ENCODE measurements around the gene NRCAM.

DNA sequence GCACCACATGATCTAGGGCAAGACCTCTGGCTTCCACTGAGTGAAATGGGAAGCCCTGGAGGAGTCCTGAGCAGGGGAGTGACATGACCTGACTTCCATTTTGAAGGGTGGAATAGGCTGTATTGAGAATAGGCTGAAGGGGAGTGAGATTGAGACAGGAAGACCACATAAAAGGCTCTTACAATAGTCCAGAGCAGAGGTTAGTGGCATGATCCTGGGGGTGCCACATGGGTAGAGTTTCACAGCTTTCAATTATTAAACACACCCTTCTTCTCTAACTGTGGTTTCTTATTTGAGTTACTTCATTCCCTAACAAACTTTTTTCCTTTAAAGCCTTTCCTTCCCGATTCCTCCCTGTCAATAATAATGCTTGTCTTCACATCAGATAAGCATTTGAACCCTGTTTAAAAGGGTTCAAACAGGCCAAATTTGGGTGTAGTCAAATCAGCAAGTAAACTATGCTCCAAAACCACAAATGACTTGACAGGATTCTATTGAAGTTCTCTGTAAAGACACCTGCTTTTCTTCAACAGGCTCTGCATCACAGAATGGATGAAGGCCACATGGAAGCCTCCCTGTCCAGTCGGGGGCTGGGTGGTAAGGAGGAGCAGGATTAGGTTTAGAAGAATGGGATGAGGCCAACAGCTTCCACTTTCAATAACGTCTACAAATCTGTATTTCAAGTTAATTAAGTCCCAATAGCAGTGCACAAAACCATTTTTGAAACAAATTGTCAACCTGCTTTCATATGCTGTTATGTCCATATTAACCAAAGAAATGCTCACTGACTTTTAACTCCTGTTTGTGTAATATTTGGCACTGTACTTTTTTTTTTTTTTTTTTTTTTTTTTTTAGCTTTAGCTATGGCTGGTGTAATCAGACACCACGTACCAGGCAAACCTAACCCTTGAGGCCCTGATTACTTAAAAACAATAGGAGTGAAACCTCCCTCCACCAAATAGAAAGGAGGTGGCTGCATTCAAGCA lies 131.9 kb downstream of the NRCAM start:
- TF ChIP-seq, protein P1, sequence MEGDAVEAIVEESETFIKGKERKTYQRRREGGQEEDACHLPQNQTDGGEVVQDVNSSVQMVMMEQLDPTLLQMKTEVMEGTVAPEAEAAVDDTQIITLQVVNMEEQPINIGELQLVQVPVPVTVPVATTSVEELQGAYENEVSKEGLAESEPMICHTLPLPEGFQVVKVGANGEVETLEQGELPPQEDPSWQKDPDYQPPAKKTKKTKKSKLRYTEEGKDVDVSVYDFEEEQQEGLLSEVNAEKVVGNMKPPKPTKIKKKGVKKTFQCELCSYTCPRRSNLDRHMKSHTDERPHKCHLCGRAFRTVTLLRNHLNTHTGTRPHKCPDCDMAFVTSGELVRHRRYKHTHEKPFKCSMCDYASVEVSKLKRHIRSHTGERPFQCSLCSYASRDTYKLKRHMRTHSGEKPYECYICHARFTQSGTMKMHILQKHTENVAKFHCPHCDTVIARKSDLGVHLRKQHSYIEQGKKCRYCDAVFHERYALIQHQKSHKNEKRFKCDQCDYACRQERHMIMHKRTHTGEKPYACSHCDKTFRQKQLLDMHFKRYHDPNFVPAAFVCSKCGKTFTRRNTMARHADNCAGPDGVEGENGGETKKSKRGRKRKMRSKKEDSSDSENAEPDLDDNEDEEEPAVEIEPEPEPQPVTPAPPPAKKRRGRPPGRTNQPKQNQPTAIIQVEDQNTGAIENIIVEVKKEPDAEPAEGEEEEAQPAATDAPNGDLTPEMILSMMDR (IDR thresholded peaks at IDR 0.05): no peak
- TF ChIP-seq POLR2A (IDR thresholded peaks at IDR 0.05): no peak
